PFSK-1 (cell line): ENCODE data around the gene LZTR1.

Experiments used
- POLR2AphosphoS5 ChIP-seq: IDR thresholded peaks from 2 replicates; pipeline ENCODE4 v1.6.1; 2012; ENCODE audit warnings: low read depth, mild to moderate bottlenecking, control low read depth, low read length, moderate library complexity
- TAF1 ChIP-seq: IDR thresholded peaks from 2 replicates; pipeline ENCODE4 v1.6.1; 2012; ENCODE audit warnings: low read length, control low read depth, borderline replicate concordance; ENCODE audit not compliant: insufficient read depth
- TF ChIP-seq, protein P1 (sequence below), 2 experiments: IDR thresholded peaks; 2 replicates each; pipeline versions ENCODE4 v1.6.1 to v1.8.0; 2011 to 2012; ENCODE audit warnings: low read depth in 2 of 2, low read length in 2 of 2, control low read depth in 1 of 2, inconsistent platforms in 1 of 2, mild to moderate bottlenecking in 1 of 2, moderate library complexity in 1 of 2; ENCODE audit not compliant: insufficient read depth in 1 of 2

GRCh38 chr22:21026783-21027692 lies 44.9 kb downstream of the LZTR1 start:
- TF ChIP-seq, protein P1, sequence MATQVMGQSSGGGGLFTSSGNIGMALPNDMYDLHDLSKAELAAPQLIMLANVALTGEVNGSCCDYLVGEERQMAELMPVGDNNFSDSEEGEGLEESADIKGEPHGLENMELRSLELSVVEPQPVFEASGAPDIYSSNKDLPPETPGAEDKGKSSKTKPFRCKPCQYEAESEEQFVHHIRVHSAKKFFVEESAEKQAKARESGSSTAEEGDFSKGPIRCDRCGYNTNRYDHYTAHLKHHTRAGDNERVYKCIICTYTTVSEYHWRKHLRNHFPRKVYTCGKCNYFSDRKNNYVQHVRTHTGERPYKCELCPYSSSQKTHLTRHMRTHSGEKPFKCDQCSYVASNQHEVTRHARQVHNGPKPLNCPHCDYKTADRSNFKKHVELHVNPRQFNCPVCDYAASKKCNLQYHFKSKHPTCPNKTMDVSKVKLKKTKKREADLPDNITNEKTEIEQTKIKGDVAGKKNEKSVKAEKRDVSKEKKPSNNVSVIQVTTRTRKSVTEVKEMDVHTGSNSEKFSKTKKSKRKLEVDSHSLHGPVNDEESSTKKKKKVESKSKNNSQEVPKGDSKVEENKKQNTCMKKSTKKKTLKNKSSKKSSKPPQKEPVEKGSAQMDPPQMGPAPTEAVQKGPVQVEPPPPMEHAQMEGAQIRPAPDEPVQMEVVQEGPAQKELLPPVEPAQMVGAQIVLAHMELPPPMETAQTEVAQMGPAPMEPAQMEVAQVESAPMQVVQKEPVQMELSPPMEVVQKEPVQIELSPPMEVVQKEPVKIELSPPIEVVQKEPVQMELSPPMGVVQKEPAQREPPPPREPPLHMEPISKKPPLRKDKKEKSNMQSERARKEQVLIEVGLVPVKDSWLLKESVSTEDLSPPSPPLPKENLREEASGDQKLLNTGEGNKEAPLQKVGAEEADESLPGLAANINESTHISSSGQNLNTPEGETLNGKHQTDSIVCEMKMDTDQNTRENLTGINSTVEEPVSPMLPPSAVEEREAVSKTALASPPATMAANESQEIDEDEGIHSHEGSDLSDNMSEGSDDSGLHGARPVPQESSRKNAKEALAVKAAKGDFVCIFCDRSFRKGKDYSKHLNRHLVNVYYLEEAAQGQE (IDR thresholded peaks at IDR 0.05; ENCODE audit: insufficient read depth in 1 of 2, low read depth in 2 of 2, low read length in 2 of 2), result no peak
- TF ChIP-seq POLR2AphosphoS5 (no peak), TAF1 (no peak)
